ENCODE data around the gene PLIN3.

DNA sequence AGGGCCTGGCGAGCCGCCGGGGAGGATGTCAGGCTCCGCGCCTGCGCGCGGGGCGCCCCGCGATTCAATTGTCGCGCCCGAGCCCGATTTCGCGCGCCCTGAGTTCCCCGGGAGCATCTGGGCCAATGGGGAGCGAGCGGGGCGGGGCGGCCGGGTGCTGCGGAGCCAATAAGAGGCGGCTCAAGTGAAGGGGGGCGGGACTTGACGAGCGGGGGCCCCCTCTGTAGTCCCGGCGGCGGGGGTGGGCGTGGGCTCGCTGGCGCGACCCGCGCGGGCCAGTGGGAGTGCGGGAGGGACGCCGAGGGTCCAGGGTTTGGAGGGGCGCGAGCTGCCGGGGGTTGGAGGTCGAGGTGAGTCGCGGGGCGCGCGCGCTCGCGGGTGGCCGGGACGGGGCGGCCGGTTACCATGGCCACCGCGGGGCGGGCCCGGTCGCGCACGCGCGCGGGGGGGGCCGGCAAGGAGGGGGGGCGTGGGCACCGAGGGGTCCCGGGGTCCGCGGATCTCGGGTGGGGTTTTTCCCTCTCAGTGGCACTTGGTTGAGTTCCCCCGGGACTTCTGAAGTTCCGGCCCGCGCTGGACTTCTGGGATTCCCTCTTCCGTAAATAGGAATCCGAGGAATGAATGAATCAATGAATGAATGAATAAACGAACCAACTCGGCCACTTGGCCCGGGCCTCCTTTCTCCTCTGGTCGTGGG, 42.6 kb upstream of the PLIN3 start:
- TF ChIP-seq, protein P1, sequence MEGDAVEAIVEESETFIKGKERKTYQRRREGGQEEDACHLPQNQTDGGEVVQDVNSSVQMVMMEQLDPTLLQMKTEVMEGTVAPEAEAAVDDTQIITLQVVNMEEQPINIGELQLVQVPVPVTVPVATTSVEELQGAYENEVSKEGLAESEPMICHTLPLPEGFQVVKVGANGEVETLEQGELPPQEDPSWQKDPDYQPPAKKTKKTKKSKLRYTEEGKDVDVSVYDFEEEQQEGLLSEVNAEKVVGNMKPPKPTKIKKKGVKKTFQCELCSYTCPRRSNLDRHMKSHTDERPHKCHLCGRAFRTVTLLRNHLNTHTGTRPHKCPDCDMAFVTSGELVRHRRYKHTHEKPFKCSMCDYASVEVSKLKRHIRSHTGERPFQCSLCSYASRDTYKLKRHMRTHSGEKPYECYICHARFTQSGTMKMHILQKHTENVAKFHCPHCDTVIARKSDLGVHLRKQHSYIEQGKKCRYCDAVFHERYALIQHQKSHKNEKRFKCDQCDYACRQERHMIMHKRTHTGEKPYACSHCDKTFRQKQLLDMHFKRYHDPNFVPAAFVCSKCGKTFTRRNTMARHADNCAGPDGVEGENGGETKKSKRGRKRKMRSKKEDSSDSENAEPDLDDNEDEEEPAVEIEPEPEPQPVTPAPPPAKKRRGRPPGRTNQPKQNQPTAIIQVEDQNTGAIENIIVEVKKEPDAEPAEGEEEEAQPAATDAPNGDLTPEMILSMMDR (conservative IDR thresholded peaks at IDR 0.05; ENCODE audit: low read depth, low read length): no peak
- TF ChIP-seq POLR2A (IDR thresholded peaks at IDR 0.05; ENCODE audit: low read depth, low read length) (no peak), CHD1 (IDR thresholded peaks at IDR 0.05; ENCODE audit: low read depth, low read length) (no peak)

Data from IMR-90 (cell line).